Activated T-cell treated with anti-CD3 and anti-CD28 coated beads, Interleukin-2, amount 50 U/mL, for 4 hours (primary cell): ENCODE data around the gene FAM181A. TPM values are rescaled to one million over a fixed set of nuclear protein-coding genes. Genes with fewer than 3 reads are reported as not detected.

Source experiments
- ATAC-seq, 2 donors: fragments of 200-7000 bp; cut with Tn5 transposase; one replicate each; pipeline ENCODE4 v1.10.0; 2021
- DNase-seq: peaks from one replicate; pipeline ENCODE4 v3.0.0-alpha.2; 2020
- H3K27me3 Mint-ChIP-seq: one replicate; pipeline ENCODE4 v1.8.0; 2021; ENCODE audit warnings: low read depth, mixed read lengths
- H3K36me3 Mint-ChIP-seq: one replicate; pipeline ENCODE4 v1.8.0; 2022; ENCODE audit warnings: mixed read lengths; ENCODE audit not compliant: insufficient read depth
- H3K4me1 Mint-ChIP-seq: one replicate; pipeline ENCODE4 v1.8.0; 2021; ENCODE audit warnings: low read depth, mixed read lengths
- H3K4me3 Mint-ChIP-seq: one replicate; pipeline ENCODE4 v1.8.0; 2021; ENCODE audit warnings: mild to moderate bottlenecking, moderate library complexity, mixed read lengths
- H3K9me3 Mint-ChIP-seq: one replicate; pipeline ENCODE4 v1.8.0; 2021; ENCODE audit warnings: mixed read lengths
- total RNA-seq, 3 donors: library from RNA; stranded (reverse); gene quantifications; one replicate each; pipeline ENCODE4 v1.2.1, GENCODE V29; 2021

The FAM181A gene
- not detected for total RNA-seq

DNA sequence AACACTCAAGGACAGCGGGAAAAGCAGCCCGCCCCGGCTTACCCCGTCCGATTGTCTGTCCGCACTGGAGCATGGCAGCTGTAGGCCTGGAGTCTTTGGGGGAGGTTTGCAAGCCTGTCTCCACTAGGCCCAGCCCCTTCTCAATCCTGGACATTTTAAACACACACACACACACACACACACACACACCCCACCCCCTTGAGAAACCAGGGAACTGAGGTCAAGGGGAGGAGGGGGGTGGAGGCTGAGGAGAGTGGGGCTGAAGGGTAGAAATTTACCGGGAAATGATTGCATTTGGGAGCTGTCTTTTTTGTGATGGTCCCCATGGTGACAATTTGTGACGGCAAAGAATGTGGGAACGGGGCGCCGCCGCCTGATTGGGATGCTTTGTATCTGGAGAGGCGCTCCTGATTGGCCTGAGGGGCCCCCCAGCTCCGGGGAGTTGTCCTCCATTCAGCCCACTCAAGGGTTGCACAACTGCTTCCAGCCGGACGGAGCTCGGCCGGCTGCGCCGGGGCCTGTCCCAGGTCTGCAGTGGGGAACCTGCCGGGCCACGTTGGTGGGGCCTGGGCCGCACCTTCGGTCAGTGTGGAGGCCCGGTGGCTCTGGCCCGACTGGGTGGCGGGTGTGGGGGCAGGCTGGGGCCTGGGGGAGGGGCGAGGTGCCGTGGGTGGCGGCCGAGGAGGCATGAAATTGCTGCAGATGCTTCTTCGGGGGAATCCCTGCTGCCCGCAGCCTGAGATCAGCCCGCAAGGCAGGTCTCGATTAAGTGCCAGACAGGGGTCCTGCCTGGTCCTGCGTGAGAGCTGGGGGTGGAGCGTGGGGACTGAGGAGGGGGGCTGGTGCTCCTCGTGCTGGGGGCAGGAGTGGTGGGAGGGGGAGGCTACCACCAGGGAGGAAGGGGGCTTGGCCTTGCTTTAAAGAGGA, at the start of gene FAM181A:
FAM181A (plus strand) TSS at position 472 of the 927 bp plus-strand sequence. CDS start 942 bp downstream, outside the sequence.
- Mint-ChIP-seq H3K4me3 (no peak within 1 kb of the TSS), H3K27me3 (no peaks in the 10 kb centered on the region), H3K4me1 (no peaks in the 10 kb centered on the region), H3K36me3 (no peaks in the 10 kb centered on the region), H3K9me3 (no peaks in the 10 kb centered on the region)
- ATAC-seq: no peak
- DNase-seq: no peak

DNA sequence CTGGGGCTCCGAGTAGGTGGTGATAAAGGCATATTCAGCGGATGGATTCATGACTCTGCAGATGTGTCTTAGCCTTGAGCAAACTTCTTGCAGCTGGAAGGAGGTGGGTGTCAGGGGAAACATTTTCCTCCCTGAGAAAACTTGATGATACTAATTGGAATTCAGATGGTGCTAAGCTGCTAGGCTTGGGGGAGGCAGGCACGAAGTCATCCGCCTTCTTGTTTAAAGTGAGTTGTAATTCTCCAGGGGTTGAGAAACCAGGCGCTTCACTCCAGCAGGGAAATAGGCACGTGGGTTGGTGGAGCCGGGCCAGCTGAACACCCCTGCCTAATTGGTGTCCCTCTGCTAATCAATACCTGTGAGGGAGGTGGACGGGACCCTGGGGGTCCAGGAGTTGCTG, 48.9 kb upstream of the FAM181A start:
- ATAC-seq (no peak), DNase-seq (no peak)
- peaks cover 22% of the 10 kb centered on the region for H3K27me3 Mint-ChIP-seq
- H3K9me3 Mint-ChIP-seq: peaks cover 10% of the 10 kb centered on the region
- no peaks in the 10 kb centered on the region for H3K4me1 Mint-ChIP-seq
- no peaks in the 10 kb centered on the region for H3K36me3 Mint-ChIP-seq
- no peak overlapping the region for H3K4me3 Mint-ChIP-seq

GRCh38 chr14:93878871-93879270, 48.3 kb upstream of the FAM181A start:
- DNase-seq: no peak
- no peak for ATAC-seq
- Mint-ChIP-seq H3K36me3 (no peaks in the 10 kb centered on the region), H3K4me3 (no peak overlapping the region), H3K9me3 (peaks cover 10% of the 10 kb centered on the region), H3K27me3 (peaks cover 20% of the 10 kb centered on the region), H3K4me1 (no peaks in the 10 kb centered on the region)

DNA sequence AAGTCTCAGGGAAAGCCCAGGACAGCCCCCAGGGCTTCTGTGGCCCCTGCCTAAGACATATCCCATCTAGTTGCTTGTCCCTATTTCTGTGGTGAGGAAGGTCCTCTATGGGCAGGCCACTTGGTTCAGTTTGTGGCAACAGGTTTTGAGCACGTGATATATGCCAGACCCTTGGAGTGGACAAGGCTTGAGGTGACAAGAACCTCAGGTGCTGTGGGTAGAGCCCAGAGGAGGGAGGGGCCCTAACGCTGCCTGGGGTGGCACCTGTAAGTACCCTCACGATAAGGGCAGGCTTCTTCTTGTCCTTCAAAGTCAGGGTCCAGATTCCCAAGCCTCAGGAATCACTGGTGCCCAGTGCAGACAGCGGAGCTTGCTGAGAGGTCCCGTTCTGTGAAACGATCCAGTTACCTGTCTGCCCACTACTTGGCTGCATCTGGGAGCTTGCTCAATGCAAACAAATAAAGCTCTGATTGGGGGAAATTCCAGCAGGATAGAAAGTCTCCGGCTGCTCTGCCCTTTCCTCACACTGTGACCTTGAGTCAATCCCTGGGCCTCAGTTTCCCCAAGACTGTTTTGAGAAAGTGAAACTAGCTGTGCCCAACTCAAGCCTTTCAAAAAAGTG, 47.7 kb upstream of the FAM181A start:
- ATAC-seq (no peak), DNase-seq (no peak)
- Mint-ChIP-seq H3K36me3 (no peaks in the 10 kb centered on the region), H3K27me3 (peaks cover 17% of the 10 kb centered on the region), H3K4me3 (no peak overlapping the region), H3K4me1 (no peaks in the 10 kb centered on the region), H3K9me3 (peaks cover 10% of the 10 kb centered on the region)

- H3K27me3 Mint-ChIP-seq: peaks cover 17% of the 10 kb centered on the region
- no peak for DNase-seq
These were observed 46.9 kb upstream of the FAM181A start for GRCh38 chr14:93880021-93880820.

GRCh38 chr14:93884950-93885349, 42.2 kb upstream of the FAM181A start:
- DNase-seq (no peak), ATAC-seq (no peak)
- Mint-ChIP-seq H3K4me3 (no peak overlapping the region), H3K36me3 (no peaks in the 10 kb centered on the region), H3K4me1 (peaks cover 4% of the 10 kb centered on the region), H3K27me3 (peaks cover 24% of the 10 kb centered on the region), H3K9me3 (peaks cover 13% of the 10 kb centered on the region)

More at GRCh38 chr14:93880021-93880820, 46.9 kb upstream of the FAM181A start:
- Mint-ChIP-seq H3K9me3 (peaks cover 10% of the 10 kb centered on the region), H3K4me3 (no peak overlapping the region), H3K36me3 (no peaks in the 10 kb centered on the region), H3K4me1 (peaks cover 4% of the 10 kb centered on the region)
- ATAC-seq: no peak

DNA sequence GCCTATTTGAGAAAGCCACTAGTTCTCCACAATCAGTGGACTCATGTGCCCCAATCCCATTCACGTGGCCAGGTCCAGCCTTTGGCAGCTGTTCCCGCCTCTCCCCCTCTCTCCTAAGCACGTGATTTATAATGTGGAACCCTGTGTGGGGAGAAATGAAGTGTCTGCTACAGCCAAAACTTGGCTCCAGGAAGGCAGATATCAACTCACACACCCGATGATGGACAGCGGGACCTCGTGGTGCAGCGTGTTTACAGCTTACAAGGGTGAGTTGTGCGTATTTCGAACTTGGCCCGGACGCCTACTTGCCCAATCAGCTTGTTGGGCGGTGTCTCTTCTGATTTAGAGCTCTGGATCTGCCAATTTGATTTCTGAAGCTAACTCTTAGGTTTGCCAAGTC, 38.1 kb upstream of the FAM181A start:
- H3K27me3 Mint-ChIP-seq: peaks cover 33% of the 10 kb centered on the region

GRCh38 chr14:93889739-93890483, 37.2 kb upstream of the FAM181A start:
- ATAC-seq: no peak
- peaks cover 33% of the 10 kb centered on the region for H3K27me3 Mint-ChIP-seq
- H3K9me3 Mint-ChIP-seq: peaks cover 4% of the 10 kb centered on the region
- no peaks in the 10 kb centered on the region for H3K36me3 Mint-ChIP-seq
- H3K4me3 Mint-ChIP-seq: no peak overlapping the region
- peaks cover 1% of the 10 kb centered on the region for H3K4me1 Mint-ChIP-seq
- no peak for DNase-seq

More for the DNA sequence above, 38.1 kb upstream of the FAM181A start:
- Mint-ChIP-seq H3K9me3 (peaks cover 4% of the 10 kb centered on the region), H3K4me1 (peaks cover 4% of the 10 kb centered on the region), H3K4me3 (no peak overlapping the region), H3K36me3 (no peaks in the 10 kb centered on the region)
- no peak for DNase-seq
- ATAC-seq: no peak

GRCh38 chr14:93891756-93892504, 35.2 kb upstream of the FAM181A start:
- H3K9me3 Mint-ChIP-seq: no peaks in the 10 kb centered on the region
- DNase-seq (no peak), ATAC-seq (no peak)
- no peak overlapping the region for H3K4me3 Mint-ChIP-seq
- peaks cover 33% of the 10 kb centered on the region for H3K27me3 Mint-ChIP-seq
- no peaks in the 10 kb centered on the region for H3K4me1 Mint-ChIP-seq
- H3K36me3 Mint-ChIP-seq: no peaks in the 10 kb centered on the region

- H3K9me3 Mint-ChIP-seq: no peaks in the 10 kb centered on the region
- no peaks in the 10 kb centered on the region for H3K36me3 Mint-ChIP-seq
- no peaks in the 10 kb centered on the region for H3K4me1 Mint-ChIP-seq
- ATAC-seq (no peak), DNase-seq (no peak)
- H3K4me3 Mint-ChIP-seq: no peak overlapping the region
- peaks cover 34% of the 10 kb centered on the region for H3K27me3 Mint-ChIP-seq
These were observed 34.7 kb upstream of the FAM181A start for GRCh38 chr14:93892505-93892839.

GRCh38 chr14:93892923-93893558, 34.1 kb upstream of the FAM181A start:
- Mint-ChIP-seq H3K4me3 (no peak overlapping the region), H3K9me3 (no peaks in the 10 kb centered on the region), H3K4me1 (no peaks in the 10 kb centered on the region), H3K27me3 (peaks cover 33% of the 10 kb centered on the region), H3K36me3 (no peaks in the 10 kb centered on the region)
- ATAC-seq: peak; percentile 53 to 58
- DNase-seq: peak; percentile 69

DNA sequence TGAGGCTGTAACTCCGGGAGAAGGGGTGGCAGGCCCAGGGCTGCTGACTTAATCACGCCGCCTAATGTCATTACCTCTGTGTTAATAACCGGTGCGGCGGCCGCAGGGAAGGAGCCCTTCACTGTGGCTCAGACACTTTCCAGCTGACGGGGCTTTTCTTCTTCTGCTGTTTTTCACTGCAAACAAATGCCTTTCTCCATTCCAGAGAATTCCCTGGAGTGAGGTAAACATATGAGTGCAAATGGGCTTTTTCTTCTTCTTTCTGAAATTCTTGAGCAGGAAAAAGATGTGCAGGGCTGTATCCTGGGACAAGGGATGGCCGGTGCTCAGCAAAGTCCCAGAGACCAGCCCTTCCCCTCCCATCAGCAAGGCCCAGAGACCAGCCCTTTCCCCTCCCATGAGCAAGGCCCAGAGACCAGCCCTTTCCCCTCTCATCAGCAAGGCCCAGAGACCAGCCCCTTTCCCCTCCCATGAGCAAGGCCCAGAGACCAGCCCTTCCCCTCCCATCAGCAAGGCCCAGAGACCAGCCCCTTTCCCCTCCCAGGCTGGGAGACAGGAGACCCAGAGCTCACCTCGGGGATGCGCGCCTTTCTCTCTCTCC, 33.4 kb upstream of the FAM181A start:
- Mint-ChIP-seq H3K4me1 (no peaks in the 10 kb centered on the region), H3K9me3 (no peaks in the 10 kb centered on the region), H3K27me3 (peaks cover 26% of the 10 kb centered on the region), H3K36me3 (no peaks in the 10 kb centered on the region), H3K4me3 (no peak overlapping the region)
- ATAC-seq (no peak), DNase-seq (no peak)
